IMR-90 (cell line): Measurements from ENCODE around the gene EEF1AKMT1. TPM values are rescaled to one million over a fixed set of nuclear protein-coding genes. Genes with fewer than 3 reads are reported as not detected.

Experiments
- ATAC-seq: fragments of 200-7000 bp; cut with Tn5 transposase; 2 replicates; pipeline ENCODE4 v1.9.1; 2020; ENCODE audit warnings: low read depth, mild to moderate bottlenecking, moderate library complexity
- BruUV-seq: library from RNA; stranded (reverse); fragments of 400-500 nt; replicated peaks from 2 replicates; lab custom pipeline; 2021; lab: Mats Ljungman, UMichigan
- CTCF ChIA-PET: fragments of 300-600 bp; formaldehyde crosslinking; extraction: SDS; loops from one replicate; lab custom pipeline; 2021; ENCODE audit warnings: antibody characterized with exemption; lab: Yijun Ruan, JAX
- POLR2A ChIA-PET: fragments of 300-600 bp; sonication (Branson Sonifier 250); formaldehyde crosslinking; loops from one replicate; lab custom pipeline; 2022; ENCODE audit warnings: antibody characterized with exemption; ENCODE audit not compliant: unreplicated experiment; lab: Charles Lee
- DNase-seq: peaks from one replicate; pipeline ENCODE4 v3.0.0; 2013
- H2AFZ ChIP-seq: replicated peaks from 2 replicates; pipeline ENCODE3; 2013; ENCODE audit warnings: low read length, mild to moderate bottlenecking; ENCODE audit not compliant: poor library complexity
- H2AK5ac ChIP-seq: 2 replicates; pipeline ENCODE4 v1.6.1; 2013; ENCODE audit warnings: low read depth, low read length, inconsistent platforms
- H2AK9ac ChIP-seq: replicated peaks from 2 replicates; pipeline ENCODE3; 2013; ENCODE audit warnings: mild to moderate bottlenecking, low read depth, low read length, moderate library complexity; ENCODE audit not compliant: poor library complexity
- H2BK120ac ChIP-seq: 2 replicates; pipeline ENCODE4 v1.6.1; 2013; ENCODE audit warnings: low read depth, low read length, inconsistent platforms
- H2BK15ac ChIP-seq: 3 replicates; pipeline ENCODE4 v1.6.1; 2013; ENCODE audit warnings: low read depth, low read length, inconsistent platforms
- H2BK20ac ChIP-seq: 2 replicates; pipeline ENCODE4 v1.6.1; 2013; ENCODE audit warnings: low read depth, mild to moderate bottlenecking, inconsistent platforms, low read length, moderate library complexity
- H2BK5ac ChIP-seq: 2 replicates; pipeline ENCODE4 v1.6.1; 2013; ENCODE audit warnings: mild to moderate bottlenecking, low read depth, low read length, inconsistent platforms; ENCODE audit not compliant: poor library complexity, severe bottlenecking
- H3K14ac ChIP-seq: replicated peaks from 2 replicates; pipeline ENCODE4 v1.6.1; 2013; ENCODE audit warnings: low read depth, low read length, inconsistent platforms
- H3K18ac ChIP-seq: 2 replicates; pipeline ENCODE4 v1.6.1; 2013; ENCODE audit warnings: low read depth, low read length, control low read depth
- H3K23ac ChIP-seq: 2 replicates; pipeline ENCODE4 v1.6.1; 2013; ENCODE audit warnings: low read depth, low read length, inconsistent platforms
- H3K27ac ChIP-seq: 2 replicates; pipeline ENCODE4 v1.5.1; 2013; ENCODE audit warnings: mild to moderate bottlenecking, control low read depth, low read length; ENCODE audit not compliant: insufficient read depth
- H3K27me3 ChIP-seq: 2 replicates; pipeline ENCODE4 v1.6.1; 2013; ENCODE audit warnings: low read length; ENCODE audit not compliant: control insufficient read depth, insufficient read depth
- H3K36me3 ChIP-seq: 2 replicates; pipeline ENCODE4 v1.6.1; 2013; ENCODE audit warnings: low read length, mixed read lengths; ENCODE audit not compliant: control insufficient read depth, insufficient read depth
- H3K4ac ChIP-seq: 2 replicates; pipeline ENCODE4 v1.6.1; 2013; ENCODE audit warnings: low read depth, low read length, inconsistent platforms
- H3K4me1 ChIP-seq: 2 replicates; pipeline ENCODE4 v1.6.1; 2013; ENCODE audit warnings: low read length, mixed read lengths; ENCODE audit not compliant: control insufficient read depth, insufficient read depth
- H3K4me2 ChIP-seq: 2 replicates; pipeline ENCODE4 v1.6.1; 2013; ENCODE audit warnings: low read depth, mild to moderate bottlenecking, control low read depth, low read length, moderate library complexity
- H3K4me3 ChIP-seq: 2 replicates; pipeline ENCODE4 v1.5.1; 2013; ENCODE audit warnings: low read depth, mild to moderate bottlenecking, control low read depth, low read length, moderate library complexity; ENCODE audit not compliant: insufficient read depth
- H3K56ac ChIP-seq: 2 replicates; pipeline ENCODE4 v1.6.1; 2013; ENCODE audit warnings: low read length, inconsistent platforms; ENCODE audit not compliant: insufficient read depth; ENCODE audit errors: extremely low read depth
- H3K79me1 ChIP-seq, 2 experiments: 2 replicates each; pipeline ENCODE4 v1.6.1; 2013; ENCODE audit warnings: low read length in 2 of 2, inconsistent platforms in 1 of 2, low read depth in 1 of 2
- H3K9ac ChIP-seq: 2 replicates; pipeline ENCODE4 v1.6.1; 2013; ENCODE audit warnings: low read depth, low read length, control low read depth
- H3K9me1 ChIP-seq: 2 replicates; pipeline ENCODE4 v1.6.1; 2013; ENCODE audit warnings: low read length, inconsistent platforms; ENCODE audit not compliant: insufficient read depth
- H3K9me3 ChIP-seq: 2 replicates; pipeline ENCODE4 v1.6.1; 2013; ENCODE audit warnings: low read length; ENCODE audit not compliant: control insufficient read depth, insufficient read depth
- H4K20me1 ChIP-seq: 2 replicates; pipeline ENCODE4 v1.6.1; 2013; ENCODE audit warnings: low read length, inconsistent platforms; ENCODE audit not compliant: insufficient read depth
- H4K5ac ChIP-seq: 2 replicates; pipeline ENCODE4 v1.6.1; 2013; ENCODE audit warnings: mild to moderate bottlenecking, low read depth, low read length, control low read depth
- H4K8ac ChIP-seq, 2 experiments: 2 replicates each; pipeline ENCODE4 v1.6.1; 2013; ENCODE audit warnings: low read depth in 2 of 2, low read length in 2 of 2, control low read depth in 1 of 2, inconsistent platforms in 1 of 2
- H4K91ac ChIP-seq: 2 replicates; pipeline ENCODE4 v1.6.1; 2013; ENCODE audit warnings: low read depth, low read length, inconsistent platforms; ENCODE audit not compliant: insufficient read depth
- CEBPB ChIP-seq: IDR thresholded peaks from 2 replicates; pipeline ENCODE4 v1.6.1; 2012; ENCODE audit warnings: low read depth, low read length, improper control_type of control experiment
- MAFK ChIP-seq: IDR thresholded peaks from 2 replicates; pipeline ENCODE4 v1.6.1; 2012; ENCODE audit warnings: low read depth, low read length, improper control_type of control experiment
- MAZ ChIP-seq: IDR thresholded peaks from 2 replicates; pipeline ENCODE4 v1.6.1; 2012; ENCODE audit warnings: low read depth, mild to moderate bottlenecking, low read length, improper control_type of control experiment, moderate library complexity, borderline replicate concordance
- RCOR1 ChIP-seq: IDR thresholded peaks from 2 replicates; pipeline ENCODE4 v1.6.1; 2012; ENCODE audit warnings: mild to moderate bottlenecking, low read length, improper control_type of control experiment; ENCODE audit not compliant: insufficient replicate concordance
- SMC3 ChIP-seq: fragments of 150-350 bp; IDR thresholded peaks from 2 replicates; pipeline ENCODE4 v1.6.1; 2016; ENCODE audit warnings: low read depth, mild to moderate bottlenecking, antibody characterized with exemption, low read length, moderate library complexity
- WGBS, 2 experiments: methylation state at CpG; one replicate each; pipeline versions ENCODE4 v1.1.5 to v1.1.7; 2013; ENCODE audit warnings: missing lambda C conversion rate in 2 of 2; ENCODE audit not compliant: insufficient read length in 1 of 2; ENCODE audit errors: extremely low coverage in 2 of 2; 5-methylcytosine and 5-hydroxymethylcytosine counted together
- dilution Hi-C: fragments of 300-500 bp; cut with HindIII; formaldehyde crosslinking; loops from one replicate; pipeline ENCODE4 v1.14.3; 2018; ENCODE audit warnings: low sequenced_read_pairs; ENCODE audit not compliant: unreplicated experiment
- in situ Hi-C: fragments of 300-500 bp; cut with MboI; formaldehyde crosslinking; loops from 3 replicates; pipeline ENCODE4 v1.14.3; 2019; ENCODE audit warnings: low sequenced_read_pairs, inconsistent platforms, mixed read lengths
- intact Hi-C: fragments of 100-400 bp; cut with micrococcal nuclease; formaldehyde crosslinking; loops from 2 replicates; pipeline ENCODE4 v1.10.0; 2022
- polyA plus RNA-seq, 3 experiments: library from polyadenylated mRNA; depleted of rRNA; stranded (reverse); fragments of >200 nt; gene quantifications; 2 replicates each; pipeline ENCODE4 v1.2.3, GENCODE V29; 2012; ENCODE audit warnings: low replicate concordance in 1 of 3
- total RNA-seq: library from RNA; depleted of rRNA; stranded (reverse); fragments of >200 nt; gene quantifications from 2 replicates; pipeline ENCODE4 v1.2.3, GENCODE V29; 2012
- TF ChIP-seq, protein P1 (sequence below): fragments of 150-350 bp; IDR thresholded peaks from 2 replicates; pipeline ENCODE4 v1.6.1; 2016; ENCODE audit warnings: low read depth, mild to moderate bottlenecking, low read length, moderate library complexity, borderline replicate concordance

The EEF1AKMT1 gene
- total and polyA plus RNA-seq, 2 of the 4 experiments (the other 2 are of a cell fraction), result 10.0 to 10.6 TPM

DNA sequence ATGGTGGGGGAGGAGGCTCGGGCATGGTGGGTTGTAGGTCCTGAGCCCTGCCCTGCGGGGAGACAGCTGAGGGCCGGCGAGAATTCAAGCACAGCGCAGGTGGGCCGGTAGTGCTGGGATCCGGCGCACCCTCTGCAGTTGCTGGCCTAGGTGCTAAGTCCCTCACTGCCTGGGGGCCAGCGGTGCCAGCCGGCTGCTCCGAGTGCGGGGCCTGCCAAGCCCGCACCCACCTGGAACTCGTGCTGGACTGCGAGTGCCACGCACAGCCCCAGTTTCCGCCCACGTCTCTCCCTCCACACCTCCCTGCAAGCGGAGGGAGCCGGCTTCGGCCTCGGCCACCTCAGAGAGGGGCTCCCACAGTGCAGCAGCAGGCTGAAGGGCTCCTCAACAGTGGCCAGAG is 33.7 kb downstream of the EEF1AKMT1 start:
- H2AFZ ChIP-seq, result no peak overlapping the region
- no peak overlapping the region for H4K91ac ChIP-seq
- no peak for DNase-seq
- no peak overlapping the region for H2BK20ac ChIP-seq
- H2BK5ac ChIP-seq, result no peak overlapping the region
- 95% methylated on average over 16 of the region's 22 CpGs; no CpG with 5 or more reads in 1 of the 2 experiments for WGBS, 2 experiments
- no peaks in the 10 kb centered on the region for H3K27me3 ChIP-seq
- peaks cover 4% of the 10 kb centered on the region; the same call in 1 of the 2 replicates for H3K36me3 ChIP-seq
- peaks cover 3% of the 10 kb centered on the region; the same call in 1 of the 2 replicates for H3K9me1 ChIP-seq
- no peaks in the 10 kb centered on the region for H3K79me1 ChIP-seq
- no peak overlapping the region for H3K9ac ChIP-seq
- dilution Hi-C loops (no loop called here), intact Hi-C loops (no loop called here), in situ Hi-C loops (no loop called here)
- H3K4me1 ChIP-seq, result no peaks in the 10 kb centered on the region
- ChIA-PET CTCF (no interaction called here), POLR2A (no interaction called here)
- H3K4me2 ChIP-seq, result no peak overlapping the region
- no peaks in the 10 kb centered on the region for H4K20me1 ChIP-seq
- no peak overlapping the region for H3K23ac ChIP-seq
- no peak for ATAC-seq
- no peak overlapping the region for H4K8ac ChIP-seq
- H4K5ac ChIP-seq, result no peak overlapping the region
- no peak overlapping the region for H3K4ac ChIP-seq
- H3K56ac ChIP-seq, result no peak overlapping the region
- H2BK15ac ChIP-seq, result no peak overlapping the region
- BruUV-seq, result no TSS peak
- H2BK120ac ChIP-seq, result no peak overlapping the region
- H2AK5ac ChIP-seq, result no peak overlapping the region
- TF ChIP-seq SMC3 (no peak), RCOR1 (no peak), MAZ (no peak), MAFK (no peak), CEBPB (no peak)
- TF ChIP-seq, protein P1, sequence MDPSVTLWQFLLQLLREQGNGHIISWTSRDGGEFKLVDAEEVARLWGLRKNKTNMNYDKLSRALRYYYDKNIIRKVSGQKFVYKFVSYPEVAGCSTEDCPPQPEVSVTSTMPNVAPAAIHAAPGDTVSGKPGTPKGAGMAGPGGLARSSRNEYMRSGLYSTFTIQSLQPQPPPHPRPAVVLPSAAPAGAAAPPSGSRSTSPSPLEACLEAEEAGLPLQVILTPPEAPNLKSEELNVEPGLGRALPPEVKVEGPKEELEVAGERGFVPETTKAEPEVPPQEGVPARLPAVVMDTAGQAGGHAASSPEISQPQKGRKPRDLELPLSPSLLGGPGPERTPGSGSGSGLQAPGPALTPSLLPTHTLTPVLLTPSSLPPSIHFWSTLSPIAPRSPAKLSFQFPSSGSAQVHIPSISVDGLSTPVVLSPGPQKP, result no peak
- H3K4me3 ChIP-seq, result no peak overlapping the region
- no peak overlapping the region for H3K27ac ChIP-seq
- 0 out of 2 replicates have a peak, but pooled peaks cover 2% of the 10 kb centered on the region for H3K9me3 ChIP-seq
- H2AK9ac ChIP-seq, result no peak overlapping the region
- no peak overlapping the region for H3K18ac ChIP-seq
- no peak overlapping the region for H3K14ac ChIP-seq
